Measurements from ENCODE around the gene FILIP1L. TPM values are rescaled to one million over a fixed set of nuclear protein-coding genes. Genes with fewer than 3 reads are reported as not detected.

The FILIP1L gene
- polyA plus RNA-seq, 1 of the 3 experiments (the other 2 are of a cell fraction), result 26.8 TPM

GRCh38 chr3:99883693-99884092 is 230.6 kb downstream of the FILIP1L start:
- no peak overlapping the region for H3K4me3 ChIP-seq (ENCODE audit: low read depth in 2 of 2, low read length in 1 of 2)
- no peaks in the 10 kb centered on the region for H3K9me3 ChIP-seq
- no peaks in the 10 kb centered on the region; a peak in 2 of 4 replicates for H3K4me1 ChIP-seq (ENCODE audit: control insufficient read depth in 1 of 2, insufficient read depth in 2 of 2, low read depth in 1 of 2, low read length in 1 of 2)
- H3K79me2 ChIP-seq (ENCODE audit: insufficient read depth), result no peaks in the 10 kb centered on the region
- 95% methylated on average over 1 of the region's 1 CpG for WGBS (ENCODE audit: low lambda C conversion rate)
- no peaks in the 10 kb centered on the region for H3K36me3 ChIP-seq (replicated peaks in 1 of 2; ENCODE audit: control insufficient read depth in 1 of 2, insufficient read depth in 2 of 2, low read length in 1 of 2)
- H3K27me3 ChIP-seq (ENCODE audit: insufficient read depth), result no peaks in the 10 kb centered on the region
- no peak overlapping the region for H3K27ac ChIP-seq (ENCODE audit: low read depth in 2 of 2, low read length in 1 of 2)
- no peaks in the 10 kb centered on the region for H3K9me2 ChIP-seq
- DNase-seq, result no peak
- TF ChIP-seq ZBTB33 (IDR thresholded peaks at IDR 0.05; ENCODE audit: borderline replicate concordance, low read depth), result no peak
- no peak for TF ChIP-seq RAD21 (IDR thresholded peaks at IDR 0.05; ENCODE audit: low read length)
- TF ChIP-seq GABPA (IDR thresholded peaks at IDR 0.05; ENCODE audit: low read depth), result no peak
- no peak for TF ChIP-seq MAX (IDR thresholded peaks at IDR 0.05; ENCODE audit: low read depth)
- no peak for TF ChIP-seq RCOR1 (IDR thresholded peaks at IDR 0.05; ENCODE audit: low read length)
- TF ChIP-seq EZH2phosphoT487 (IDR thresholded peaks at IDR 0.05; ENCODE audit: borderline replicate concordance, low read depth), result no peak
- no peak for TF ChIP-seq SIN3A (IDR thresholded peaks at IDR 0.05; ENCODE audit: borderline replicate concordance, low read depth, low read length)
- no peak for TF ChIP-seq POLR2AphosphoS5 (IDR thresholded peaks at IDR 0.05; ENCODE audit: low read depth, low read length)
- TF ChIP-seq ELF1 (IDR thresholded peaks at IDR 0.05), result no peak
- no peak for TF ChIP-seq TCF12 (IDR thresholded peaks at IDR 0.05)
- TF ChIP-seq FOXJ3 (CRISPR knock-in tag; IDR thresholded peaks at IDR 0.05), result no peak
- TF ChIP-seq PBX3 (IDR thresholded peaks at IDR 0.05), result no peak
- TF ChIP-seq MXI1 (IDR thresholded peaks at IDR 0.05; ENCODE audit: low read depth, low read length), result no peak
- TF ChIP-seq GATA2 (CRISPR knock-in tag; IDR thresholded peaks at IDR 0.05), result no peak
- H4K20me1 ChIP-seq (ENCODE audit: insufficient read depth), result no peaks in the 10 kb centered on the region
- ChIA-PET POLR2A (no interaction called here), CTCF (interaction anchor here (1.3 kb wide), 1 partner anchor 371 kb away, joined by 3 read pairs; no protein-coding TSS in a partner anchor)
- H2AFZ ChIP-seq (ENCODE audit: low read depth), result no peak overlapping the region
- no peaks in the 10 kb centered on the region for H3F3A ChIP-seq (replicated peaks; ENCODE audit: insufficient read depth)
- no peak overlapping the region for H3K9ac ChIP-seq
- H3K4me2 ChIP-seq, result no peak overlapping the region

GRCh38 chr3:99883138-99883461 is 231.2 kb downstream of the FILIP1L start:
- no peak for DNase-seq
- ChIA-PET POLR2A (no interaction called here), CTCF (no interaction called here)
- Histone ChIP-seq H4K20me1 (ENCODE audit: insufficient read depth) (no peaks in the 10 kb centered on the region), H3K9me2 (no peaks in the 10 kb centered on the region), H3K36me3 (replicated peaks in 1 of 2; ENCODE audit: control insufficient read depth in 1 of 2, insufficient read depth in 2 of 2, low read length in 1 of 2) (no peaks in the 10 kb centered on the region), H3K4me3 (ENCODE audit: low read depth in 2 of 2, low read length in 1 of 2) (no peak overlapping the region), H3K79me2 (ENCODE audit: insufficient read depth) (no peaks in the 10 kb centered on the region), H3K9ac (no peak overlapping the region), H3F3A (replicated peaks; ENCODE audit: insufficient read depth) (no peaks in the 10 kb centered on the region), H3K4me1 (ENCODE audit: control insufficient read depth in 1 of 2, insufficient read depth in 2 of 2, low read depth in 1 of 2, low read length in 1 of 2) (no peaks in the 10 kb centered on the region; a peak in 2 of 4 replicates), H3K27me3 (ENCODE audit: insufficient read depth) (no peaks in the 10 kb centered on the region), H3K27ac (ENCODE audit: low read depth in 2 of 2, low read length in 1 of 2) (no peak overlapping the region; a peak in 1 of 4 replicates), H3K9me3 (no peaks in the 10 kb centered on the region), H2AFZ (ENCODE audit: low read depth) (no peak overlapping the region), H3K4me2 (no peak overlapping the region)
- 84% methylated on average over 2 of the region's 2 CpGs for WGBS (ENCODE audit: low lambda C conversion rate)
- TF ChIP-seq RCOR1 (IDR thresholded peaks at IDR 0.05; ENCODE audit: low read length) (no peak), FOXM1 (IDR thresholded peaks at IDR 0.05; ENCODE audit: low read depth) (no peak), RXRA (IDR thresholded peaks at IDR 0.05; ENCODE audit: borderline replicate concordance, low read depth) (no peak), NRF1 (IDR thresholded peaks at IDR 0.05; ENCODE audit: low read depth, low read length) (no peak), USF2 (IDR thresholded peaks at IDR 0.05; ENCODE audit: borderline replicate concordance, low read depth, low read length) (no peak), PBX3 (IDR thresholded peaks at IDR 0.05) (no peak), TAF1 (IDR thresholded peaks at IDR 0.05; ENCODE audit: borderline replicate concordance, low read depth, low read length) (no peak), CTCF (IDR thresholded peaks at IDR 0.05) (no peak), TCF12 (IDR thresholded peaks at IDR 0.05) (no peak), RAD21 (IDR thresholded peaks at IDR 0.05; ENCODE audit: low read length) (no peak), EZH2phosphoT487 (IDR thresholded peaks at IDR 0.05; ENCODE audit: borderline replicate concordance, low read depth) (no peak), FOXJ3 (CRISPR knock-in tag; IDR thresholded peaks at IDR 0.05) (no peak)

Measured in SK-N-SH (cell line).